ENCODE measurements around the gene PIK3CG.
"Not testable (repeated sequence)": the region's sequence is repeated elsewhere in the genome, so short reads cannot be mapped to it uniquely, and the experiment has no call there.

Gene PIK3CG

DNA sequence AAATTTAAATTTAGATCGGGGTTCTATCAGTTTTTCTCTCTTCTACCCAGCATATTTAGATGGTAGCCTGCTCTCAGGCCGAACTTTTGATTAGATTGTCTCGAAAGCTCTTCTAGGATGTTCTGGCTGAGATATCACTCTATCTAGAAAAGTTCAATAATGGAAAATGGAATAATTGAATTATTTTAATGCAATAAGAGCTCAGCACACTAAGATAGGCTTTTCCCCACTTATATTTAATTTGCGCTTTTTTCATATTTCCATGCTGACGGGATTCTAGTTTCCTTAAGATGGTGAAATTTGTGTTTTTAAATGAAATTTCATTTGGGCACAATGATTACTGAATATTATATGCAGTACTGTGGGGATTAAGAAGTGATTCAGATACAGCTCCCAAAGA is 73.7 kb downstream of the PIK3CG start:
- no peak for DNase-seq (ENCODE audit: low spot score)

DNA sequence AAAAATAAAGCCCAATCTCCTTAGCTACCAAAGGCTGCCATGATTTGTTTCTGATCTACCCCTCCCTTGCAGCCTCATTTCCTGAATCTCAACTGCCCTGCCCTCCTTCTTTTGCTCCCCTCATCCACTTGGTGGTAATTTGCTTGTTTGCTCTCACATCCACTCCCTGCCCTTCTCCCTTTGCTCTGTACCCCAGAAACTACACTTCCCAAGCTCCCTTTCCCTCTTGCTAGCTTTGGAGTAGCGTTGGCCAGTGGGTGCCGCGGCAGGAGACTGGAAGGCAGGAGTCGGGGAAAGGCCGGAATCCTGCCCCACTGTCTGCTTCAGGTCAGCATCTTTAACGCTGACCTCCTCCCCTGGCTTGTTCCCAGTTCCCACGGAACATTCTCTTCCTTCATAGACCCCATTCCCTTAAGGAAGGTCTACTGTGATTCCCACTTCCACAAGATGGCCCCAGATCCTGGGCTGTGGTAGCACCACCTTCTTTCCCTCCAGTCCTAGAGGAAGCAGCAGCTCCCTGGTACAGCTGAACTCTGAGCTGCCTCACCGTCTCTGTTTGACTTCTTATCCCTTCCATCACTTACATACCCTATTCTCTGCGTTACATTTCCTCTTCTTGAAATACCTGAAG is 79.1 kb downstream of the PIK3CG start:
- DNase-seq (ENCODE audit: low spot score) = no peak

DNA sequence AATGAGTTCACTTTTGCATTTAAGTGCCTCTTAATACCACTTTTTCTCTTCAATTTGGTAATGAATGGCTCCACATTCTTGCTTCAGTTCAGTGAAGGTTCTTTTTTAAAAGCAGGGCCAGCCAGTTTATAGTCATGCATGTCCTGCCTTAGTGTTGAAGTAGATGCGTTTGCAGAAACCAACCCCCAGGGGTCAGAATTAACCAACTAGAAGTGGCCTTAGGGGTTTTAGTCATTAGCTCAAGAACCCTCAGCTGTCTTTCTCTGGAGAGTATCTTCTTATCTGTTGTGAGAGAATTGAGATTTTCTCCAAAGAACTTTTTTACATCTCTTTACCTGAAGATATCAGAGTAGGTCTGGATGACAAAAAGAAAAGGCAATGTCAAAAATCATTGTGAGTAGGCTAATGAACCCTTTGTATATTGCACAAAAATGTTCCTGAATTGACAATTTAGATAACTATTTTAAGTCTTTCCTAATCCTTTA is 82.2 kb downstream of the PIK3CG start:
- DNase-seq (ENCODE audit: low spot score) = peak; percentile 66

- no peak for DNase-seq (ENCODE audit: low spot score)
These were observed 87.0 kb downstream of the PIK3CG start for GRCh38 chr7:106952001-106952657.

- DNase-seq (ENCODE audit: low spot score) = no peak
These were observed 87.7 kb downstream of the PIK3CG start for GRCh38 chr7:106952658-106953231.

DNA sequence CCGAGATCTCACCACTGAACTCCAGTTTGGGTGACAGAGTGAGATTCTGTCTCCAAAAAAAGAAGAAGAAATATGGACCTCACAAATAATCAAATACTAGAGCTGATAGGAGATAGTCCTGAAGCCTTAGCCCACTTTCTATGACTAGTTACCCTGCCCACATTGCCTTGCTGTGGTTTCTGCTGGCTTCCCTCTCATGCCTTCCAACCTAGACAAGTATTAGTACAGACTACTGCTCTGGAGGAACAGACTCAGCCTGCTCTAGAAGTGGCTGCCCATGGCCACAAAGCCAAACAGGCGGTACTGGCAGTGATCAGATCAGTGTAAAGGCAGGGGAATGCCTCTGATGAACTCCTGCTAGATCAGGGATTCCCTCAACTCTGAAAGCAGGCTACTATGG is 89.8 kb downstream of the PIK3CG start:
- no peak for DNase-seq (ENCODE audit: low spot score)

DNA sequence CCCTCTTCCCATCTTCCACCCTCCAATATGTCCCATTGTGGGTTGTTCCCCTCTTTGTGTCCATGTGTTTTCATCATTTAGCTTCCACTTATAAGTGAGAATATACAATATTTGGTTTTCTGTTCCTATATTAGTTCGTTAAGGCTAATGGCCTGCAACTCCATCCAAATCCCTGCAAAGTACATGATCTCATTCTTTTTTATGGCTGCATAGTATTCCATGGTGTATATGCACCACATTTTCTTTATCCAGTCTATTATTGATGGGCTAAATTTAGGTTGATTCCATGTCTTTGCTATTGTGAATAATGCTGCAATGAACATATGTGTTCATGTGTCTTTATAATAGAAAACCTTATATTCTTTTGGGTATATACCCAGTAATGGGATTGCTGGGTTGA is 90.8 kb downstream of the PIK3CG start:
- not testable (repeated sequence) for DNase-seq (ENCODE audit: low spot score)

Measured in hepatic stellate cell (primary cell).